Activated CD8-positive, alpha-beta memory T cell treated with anti-CD3 and anti-CD28 coated beads, Interleukin-2, amount 10 ng/mL, durations not matched to agents 7 days and 5 days (primary cell): ENCODE measurements around the gene NARS2. TPM values are rescaled to one million over a fixed set of nuclear protein-coding genes. Genes with fewer than 3 reads are reported as not detected.
A peak's percentile ranks its signal among the peaks of the same experiment; 100 is the strongest.

ENCODE experiments used
- ATAC-seq: fragments of 150-1000 bp; cut with Tn5 transposase; one replicate; pipeline ENCODE4 v1.10.0; 2021; ENCODE audit warnings: moderate library complexity
- CTCF ChIA-PET: fragments of 350-600 bp; sonication (Branson Sonifier 250); formaldehyde crosslinking; loops from one replicate; lab custom pipeline; 2021; ENCODE audit warnings: antibody characterized with exemption; lab: Charles Lee
- DNase-seq: peaks from one replicate; pipeline ENCODE4 v3.0.0-alpha.2; 2020
- H3K27ac Mint-ChIP-seq: one replicate; pipeline ENCODE4 v1.8.0; 2021; ENCODE audit warnings: mild to moderate bottlenecking, mixed read lengths
- H3K27me3 Mint-ChIP-seq: one replicate; pipeline ENCODE4 v1.8.0; 2021; ENCODE audit warnings: mixed read lengths
- H3K36me3 Mint-ChIP-seq: one replicate; pipeline ENCODE4 v1.8.0; 2021; ENCODE audit warnings: mild to moderate bottlenecking, mixed read lengths
- H3K4me1 Mint-ChIP-seq: one replicate; pipeline ENCODE4 v1.8.0; 2021; ENCODE audit warnings: mixed read lengths
- H3K4me3 Mint-ChIP-seq: one replicate; pipeline ENCODE4 v1.8.0; 2021; ENCODE audit warnings: mild to moderate bottlenecking, moderate library complexity, mixed read lengths
- H3K9me3 Mint-ChIP-seq: one replicate; pipeline ENCODE4 v1.8.0; 2022; ENCODE audit warnings: low read depth, mixed read lengths
- total RNA-seq, 2 experiments: library from RNA; stranded (reverse); gene quantifications; one replicate each; pipeline ENCODE4 v1.2.3, GENCODE V29; 2021

Gene NARS2
- total RNA-seq, 2 experiments from 2014 or later, result 20.0 TPM

GRCh38 chr11:78459738-78460137 lies 114.9 kb downstream of the NARS2 start:
- DNase-seq, result no peak
- H3K27me3 Mint-ChIP-seq, result no peaks in the 10 kb centered on the region
- no peak for ATAC-seq
- H3K9me3 Mint-ChIP-seq, result no peaks in the 10 kb centered on the region
- no peak overlapping the region for H3K4me3 Mint-ChIP-seq
- CTCF ChIA-PET, result no interaction called here
- H3K36me3 Mint-ChIP-seq, result peaks cover 38% of the 10 kb centered on the region
- no peak overlapping the region for H3K27ac Mint-ChIP-seq
- H3K4me1 Mint-ChIP-seq, result peaks cover 25% of the 10 kb centered on the region

DNA sequence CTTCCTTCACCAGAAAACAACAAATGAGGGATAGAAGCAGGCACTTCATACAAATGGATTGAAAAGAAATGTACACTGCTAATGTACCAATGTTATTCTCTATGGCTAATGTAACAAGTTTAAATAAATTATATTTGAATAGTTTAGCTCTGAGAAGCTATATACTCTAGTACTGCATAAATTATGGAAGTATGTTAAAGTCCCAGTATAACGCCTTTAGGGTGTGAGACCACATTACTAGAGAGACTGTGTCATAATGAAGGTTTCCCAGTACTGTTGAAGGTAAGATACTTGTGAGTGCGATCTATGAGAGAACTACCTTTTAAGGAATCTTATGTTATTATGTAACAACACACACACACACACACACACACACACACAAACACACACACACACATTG lies 117.2 kb downstream of the NARS2 start:
- CTCF ChIA-PET, result interaction anchor here (1.5 kb wide), 1 partner anchor 14 kb away, joined by 5 read pairs; no protein-coding TSS in a partner anchor
- ATAC-seq (no peak), DNase-seq (no peak)
- H3K4me1 Mint-ChIP-seq, result peaks cover 31% of the 10 kb centered on the region
- no peak overlapping the region for H3K27ac Mint-ChIP-seq
- H3K36me3 Mint-ChIP-seq, result peaks cover 30% of the 10 kb centered on the region
- H3K27me3 Mint-ChIP-seq, result no peaks in the 10 kb centered on the region
- no peak overlapping the region for H3K4me3 Mint-ChIP-seq
- no peaks in the 10 kb centered on the region for H3K9me3 Mint-ChIP-seq

DNA sequence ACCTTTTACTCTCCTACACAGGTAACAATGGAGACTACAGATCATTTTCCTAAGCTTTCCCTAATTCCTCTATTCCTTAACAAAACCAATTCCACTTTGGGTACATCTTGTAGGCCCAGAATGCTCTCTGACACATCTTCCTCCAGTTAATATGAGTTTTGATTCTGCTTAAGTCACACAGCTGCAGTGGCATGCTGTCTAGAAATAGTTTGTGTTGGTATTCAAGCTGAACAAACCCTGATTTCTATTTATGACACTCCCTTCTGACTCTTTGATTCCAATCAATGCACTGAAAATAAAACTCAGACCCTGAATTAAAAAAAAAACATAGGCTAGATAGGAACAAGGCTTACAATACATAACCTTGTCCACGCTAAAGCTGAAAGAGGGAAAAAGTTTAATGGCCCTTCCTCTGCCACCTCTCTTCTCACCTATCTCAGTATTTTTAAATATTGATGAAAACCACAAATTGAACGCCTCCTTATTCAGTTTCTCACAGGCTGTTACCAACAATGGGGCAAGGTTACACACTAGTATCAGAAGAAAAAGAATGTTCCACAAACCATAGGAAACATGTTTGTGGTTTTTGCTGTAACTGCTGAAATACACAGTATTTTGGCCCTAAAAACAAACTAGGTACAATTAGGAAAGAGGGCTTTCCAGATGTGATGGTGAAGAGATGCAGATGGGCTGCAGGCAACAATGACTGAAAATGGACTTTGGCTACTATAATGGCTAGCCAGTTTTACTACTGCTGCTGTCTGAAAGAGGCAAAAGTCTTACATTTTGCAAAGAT lies 121.3 kb downstream of the NARS2 start:
- H3K4me3 Mint-ChIP-seq, result no peak overlapping the region
- no peaks in the 10 kb centered on the region for H3K27me3 Mint-ChIP-seq
- DNase-seq (no peak), ATAC-seq (peak; percentile 55)
- peaks cover 9% of the 10 kb centered on the region for H3K36me3 Mint-ChIP-seq
- peaks cover 22% of the 10 kb centered on the region for H3K4me1 Mint-ChIP-seq
- H3K9me3 Mint-ChIP-seq, result no peaks in the 10 kb centered on the region
- peak overlapping the region; percentile 56 for H3K27ac Mint-ChIP-seq
- CTCF ChIA-PET, result interaction anchor here (0.7 to 1.5 kb wide), 6 partner anchors 10 to 111 kb away, joined by 3 to 5 read pairs (median 4); partner anchors contain the start of gene GAB2

DNA sequence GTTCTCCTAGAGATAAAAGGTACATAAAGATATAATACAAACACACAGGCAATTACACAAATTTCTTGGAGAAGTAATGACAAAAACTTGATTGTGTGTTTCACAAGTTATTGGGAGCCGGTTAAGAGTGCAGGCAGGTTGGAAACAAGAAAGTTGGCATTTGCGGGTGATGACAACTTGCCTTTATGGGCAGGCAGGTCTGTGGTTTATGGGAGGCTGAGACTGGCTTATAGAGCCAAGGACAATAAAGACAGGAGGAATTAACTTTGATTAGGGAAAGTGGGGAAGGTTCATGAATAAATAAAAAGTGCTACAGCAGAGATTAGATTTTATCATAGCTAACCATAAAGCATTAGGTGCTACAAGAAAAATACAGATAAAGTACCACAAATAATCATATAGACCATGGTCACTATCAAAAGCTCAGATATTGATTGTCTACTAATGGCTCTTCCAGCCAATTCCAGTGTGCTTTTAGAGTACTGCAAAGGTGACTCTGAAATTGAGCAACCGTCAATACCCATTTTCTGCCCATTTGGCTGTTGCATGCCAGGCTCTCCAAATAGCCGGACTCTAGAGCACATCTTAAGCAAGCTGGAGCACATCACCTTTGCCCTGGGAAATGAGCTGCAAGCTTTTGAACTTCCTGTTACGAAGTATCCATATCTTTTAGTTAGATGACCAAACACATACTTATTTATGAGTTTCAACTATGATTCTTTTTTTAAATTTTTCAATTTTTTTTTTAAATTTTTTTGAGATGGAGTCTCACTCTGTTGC lies 123.1 kb downstream of the NARS2 start:
- H3K36me3 Mint-ChIP-seq, result peaks cover 7% of the 10 kb centered on the region

DNA sequence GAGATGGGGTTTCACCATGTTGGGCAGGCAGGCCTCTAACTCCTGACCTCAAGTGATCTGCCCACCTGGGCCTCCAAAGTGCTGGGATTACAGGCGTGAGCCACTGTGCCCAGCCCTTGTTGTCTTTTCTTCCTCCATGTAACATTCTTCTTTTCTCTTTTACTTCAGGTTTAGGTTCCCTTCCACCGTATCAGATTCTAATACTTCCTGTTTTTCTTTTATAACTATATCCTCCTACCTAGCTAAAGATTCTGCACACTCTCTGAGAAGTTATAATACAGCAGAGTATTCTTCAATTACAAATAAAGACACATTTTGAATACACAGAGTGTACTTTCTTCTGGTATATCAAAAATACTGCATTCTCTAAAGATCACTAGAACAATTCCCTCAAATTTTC lies 123.8 kb downstream of the NARS2 start:
- Mint-ChIP-seq H3K27ac (no peak overlapping the region), H3K9me3 (no peaks in the 10 kb centered on the region), H3K4me1 (peaks cover 22% of the 10 kb centered on the region), H3K36me3 (peaks cover 6% of the 10 kb centered on the region), H3K27me3 (no peaks in the 10 kb centered on the region), H3K4me3 (no peak overlapping the region)
- CTCF ChIA-PET, result interaction anchor here (0.7 kb wide), 1 partner anchor 107 kb away, joined by 3 read pairs; no protein-coding TSS in a partner anchor
- no peak for DNase-seq
- no peak for ATAC-seq

More for the DNA sequence above, 123.1 kb downstream of the NARS2 start:
- no peaks in the 10 kb centered on the region for H3K27me3 Mint-ChIP-seq
- no peak for DNase-seq
- H3K9me3 Mint-ChIP-seq, result no peaks in the 10 kb centered on the region
- CTCF ChIA-PET, result interaction anchor here (0.8 to 1.5 kb wide), 2 partner anchors 26 to 113 kb away, joined by 3 to 4 read pairs; no protein-coding TSS in a partner anchor
- H3K4me3 Mint-ChIP-seq, result no peak overlapping the region
- ATAC-seq, result no peak
- no peak overlapping the region for H3K27ac Mint-ChIP-seq
- peaks cover 22% of the 10 kb centered on the region for H3K4me1 Mint-ChIP-seq

- Mint-ChIP-seq H3K27ac (no peak overlapping the region), H3K4me1 (peaks cover 22% of the 10 kb centered on the region), H3K27me3 (no peaks in the 10 kb centered on the region), H3K4me3 (no peak overlapping the region), H3K9me3 (no peaks in the 10 kb centered on the region), H3K36me3 (peaks cover 4% of the 10 kb centered on the region)
- DNase-seq (no peak), ATAC-seq (no peak)
- CTCF ChIA-PET, result interaction anchor here (0.6 kb wide), 1 partner anchor 12 kb away, joined by 4 read pairs; no protein-coding TSS in a partner anchor
These were observed 124.8 kb downstream of the NARS2 start for GRCh38 chr11:78449866-78450265.

GRCh38 chr11:78446210-78446609 lies 128.5 kb downstream of the NARS2 start:
- H3K27me3 Mint-ChIP-seq, result no peaks in the 10 kb centered on the region

GRCh38 chr11:78444726-78445125 lies 129.9 kb downstream of the NARS2 start:
- CTCF ChIA-PET, result interaction anchor here (1.0 to 3.1 kb wide), 3 partner anchors 10 to 120 kb away, joined by 3 to 9 read pairs (median 5); no protein-coding TSS in a partner anchor

More at GRCh38 chr11:78446210-78446609, 128.5 kb downstream of the NARS2 start:
- no peak for DNase-seq
- Mint-ChIP-seq H3K4me1 (peaks cover 3% of the 10 kb centered on the region), H3K27ac (no peak overlapping the region), H3K36me3 (peaks cover 12% of the 10 kb centered on the region), H3K9me3 (no peaks in the 10 kb centered on the region), H3K4me3 (no peak overlapping the region)
- CTCF ChIA-PET, result interaction anchor here (3.1 kb wide), 1 partner anchor 118 kb away, joined by 9 read pairs; no protein-coding TSS in a partner anchor
- ATAC-seq, result no peak

DNA sequence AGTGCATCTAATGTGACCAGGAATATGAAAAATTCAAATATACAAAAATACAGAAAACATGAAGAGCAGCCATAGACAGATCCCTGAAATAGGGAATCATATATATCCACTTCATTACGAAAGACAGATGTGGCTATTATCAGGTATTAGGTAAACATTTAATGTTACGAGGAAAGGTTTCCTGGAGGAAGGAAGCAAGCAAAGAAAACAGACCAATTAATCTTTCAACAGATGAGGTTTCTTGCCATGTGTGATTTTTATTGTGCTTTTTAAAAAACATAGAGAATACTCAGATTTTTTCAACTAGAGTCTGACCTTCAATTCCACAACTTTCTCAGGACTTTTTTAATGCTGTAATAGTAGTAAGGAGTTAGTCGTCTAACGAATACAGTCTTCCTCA lies 132.7 kb downstream of the NARS2 start:
- Mint-ChIP-seq H3K27ac (no peak overlapping the region), H3K27me3 (no peaks in the 10 kb centered on the region), H3K36me3 (peaks cover 13% of the 10 kb centered on the region), H3K4me3 (no peak overlapping the region), H3K9me3 (no peaks in the 10 kb centered on the region), H3K4me1 (peaks cover 1% of the 10 kb centered on the region)
- ATAC-seq (no peak), DNase-seq (no peak)
- CTCF ChIA-PET, result no interaction called here

More at GRCh38 chr11:78444726-78445125, 129.9 kb downstream of the NARS2 start:
- Mint-ChIP-seq H3K36me3 (peaks cover 11% of the 10 kb centered on the region), H3K27me3 (no peaks in the 10 kb centered on the region), H3K4me3 (no peak overlapping the region), H3K9me3 (no peaks in the 10 kb centered on the region), H3K27ac (no peak overlapping the region), H3K4me1 (no peaks in the 10 kb centered on the region)
- ATAC-seq (no peak), DNase-seq (no peak)

- H3K27ac Mint-ChIP-seq, result no peak overlapping the region
- H3K36me3 Mint-ChIP-seq, result peaks cover 13% of the 10 kb centered on the region
- CTCF ChIA-PET, result no interaction called here
- H3K4me3 Mint-ChIP-seq, result no peak overlapping the region
- no peak for ATAC-seq
- no peaks in the 10 kb centered on the region for H3K9me3 Mint-ChIP-seq
- no peaks in the 10 kb centered on the region for H3K27me3 Mint-ChIP-seq
- DNase-seq, result no peak
- H3K4me1 Mint-ChIP-seq, result peaks cover 1% of the 10 kb centered on the region
These were observed 136.2 kb downstream of the NARS2 start for GRCh38 chr11:78438298-78438975.

GRCh38 chr11:78432956-78433355 lies 141.7 kb downstream of the NARS2 start:
- no peak for DNase-seq
- Mint-ChIP-seq H3K27me3 (no peaks in the 10 kb centered on the region), H3K36me3 (peaks cover 5% of the 10 kb centered on the region), H3K4me3 (no peak overlapping the region), H3K9me3 (no peaks in the 10 kb centered on the region), H3K27ac (no peak overlapping the region), H3K4me1 (peaks cover 11% of the 10 kb centered on the region)
- CTCF ChIA-PET, result interaction anchor here (0.8 to 4.5 kb wide), 4 partner anchors 8 to 107 kb away, joined by 3 to 47 read pairs (median 4); partner anchors contain the start of gene GAB2
- no peak for ATAC-seq

GRCh38 chr11:78432058-78432515 lies 142.6 kb downstream of the NARS2 start:
- no peaks in the 10 kb centered on the region for H3K27me3 Mint-ChIP-seq
- no peaks in the 10 kb centered on the region for H3K9me3 Mint-ChIP-seq
- H3K4me3 Mint-ChIP-seq, result no peak overlapping the region
- DNase-seq (no peak), ATAC-seq (no peak)
- no peak overlapping the region for H3K27ac Mint-ChIP-seq
- peaks cover 4% of the 10 kb centered on the region for H3K36me3 Mint-ChIP-seq
- CTCF ChIA-PET, result interaction anchor here (0.8 to 4.5 kb wide), 5 partner anchors 12 to 108 kb away, joined by 3 to 47 read pairs (median 3); partner anchors contain the start of gene GAB2
- peaks cover 19% of the 10 kb centered on the region for H3K4me1 Mint-ChIP-seq
